PC-3 (cell line): ENCODE data around the gene ACCS.

ENCODE experiments used
- EZH2 ChIP-seq: fragments of 300-600 bp; sonication (generic); IDR thresholded peaks from one replicate; pipeline ENCODE4 v1.6.1; 2017; ENCODE audit warnings: antibody characterized with exemption, mild to moderate bottlenecking, low read length; ENCODE audit not compliant: unreplicated experiment
- TF ChIP-seq, protein P1 (sequence below): fragments of 300-600 bp; sonication (generic); conservative IDR thresholded peaks from 2 replicates; pipeline ENCODE4 v1.5.1; 2017; ENCODE audit warnings: antibody characterized with exemption, low read depth, mild to moderate bottlenecking, low read length

- TF ChIP-seq, protein P1, sequence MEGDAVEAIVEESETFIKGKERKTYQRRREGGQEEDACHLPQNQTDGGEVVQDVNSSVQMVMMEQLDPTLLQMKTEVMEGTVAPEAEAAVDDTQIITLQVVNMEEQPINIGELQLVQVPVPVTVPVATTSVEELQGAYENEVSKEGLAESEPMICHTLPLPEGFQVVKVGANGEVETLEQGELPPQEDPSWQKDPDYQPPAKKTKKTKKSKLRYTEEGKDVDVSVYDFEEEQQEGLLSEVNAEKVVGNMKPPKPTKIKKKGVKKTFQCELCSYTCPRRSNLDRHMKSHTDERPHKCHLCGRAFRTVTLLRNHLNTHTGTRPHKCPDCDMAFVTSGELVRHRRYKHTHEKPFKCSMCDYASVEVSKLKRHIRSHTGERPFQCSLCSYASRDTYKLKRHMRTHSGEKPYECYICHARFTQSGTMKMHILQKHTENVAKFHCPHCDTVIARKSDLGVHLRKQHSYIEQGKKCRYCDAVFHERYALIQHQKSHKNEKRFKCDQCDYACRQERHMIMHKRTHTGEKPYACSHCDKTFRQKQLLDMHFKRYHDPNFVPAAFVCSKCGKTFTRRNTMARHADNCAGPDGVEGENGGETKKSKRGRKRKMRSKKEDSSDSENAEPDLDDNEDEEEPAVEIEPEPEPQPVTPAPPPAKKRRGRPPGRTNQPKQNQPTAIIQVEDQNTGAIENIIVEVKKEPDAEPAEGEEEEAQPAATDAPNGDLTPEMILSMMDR: peak; percentile 90
- TF ChIP-seq EZH2: no peak
These were observed 44.2 kb downstream of the ACCS start for GRCh38 chr11:44110231-44110679.
